ENCODE results near the gene SKI. TPM values are rescaled to one million over a fixed set of nuclear protein-coding genes. Genes with fewer than 3 reads are reported as not detected.

SKI gene
- total and polyA plus RNA-seq, 2 of the 4 experiments (the other 2 are of a cell fraction), result 2.3 to 20.1 TPM

DNA sequence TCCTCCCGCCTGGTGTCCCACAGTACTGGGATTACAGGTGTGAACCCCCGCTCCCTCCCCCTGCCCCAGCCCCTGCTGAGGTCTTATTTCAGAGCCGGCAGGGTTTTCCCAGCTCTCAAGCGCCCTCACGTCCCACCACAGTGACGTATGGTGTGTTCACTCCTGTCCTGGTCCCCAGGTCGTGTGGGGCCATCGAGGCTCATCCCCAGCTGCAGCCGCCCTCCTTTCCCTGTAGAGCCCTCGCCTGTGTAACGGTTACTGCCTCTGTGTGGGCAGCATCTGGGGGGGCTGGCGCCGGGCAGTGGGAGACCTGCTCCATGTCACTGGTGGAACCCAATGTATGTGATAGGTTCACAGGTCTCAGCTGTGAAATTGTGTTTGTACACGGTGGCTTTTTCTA lies 23.2 kb downstream of the SKI start:
- no peak overlapping the region for H2BK15ac ChIP-seq (ENCODE audit: low read depth, low read length)
- H3K9ac ChIP-seq (ENCODE audit: low read depth, low read length), result no peak overlapping the region
- in situ Hi-C loops (cut with MboI; ENCODE audit: low sequenced_read_pairs), result no loop called here
- peaks cover 15 to 67% of the 10 kb centered on the region in 2 experiments for H3K79me1 ChIP-seq (ENCODE audit: low read depth in 1 of 2, low read length in 2 of 2)
- intact Hi-C loops (cut with micrococcal nuclease), result no loop called here
- no peak overlapping the region for H3K23ac ChIP-seq (ENCODE audit: low read depth, low read length)
- no peaks in the 10 kb centered on the region for H3K27me3 ChIP-seq (ENCODE audit: control insufficient read depth, insufficient read depth, low read length)
- H3K9me1 ChIP-seq (ENCODE audit: insufficient read depth, low read length), result peaks cover 52% of the 10 kb centered on the region
- H2BK120ac ChIP-seq (ENCODE audit: low read depth, low read length), result no peak overlapping the region
- no peak overlapping the region for H2AK5ac ChIP-seq (ENCODE audit: low read depth, low read length)
- H4K20me1 ChIP-seq (ENCODE audit: insufficient read depth, low read length), result peaks cover 100% of the 10 kb centered on the region
- no peak overlapping the region for H4K91ac ChIP-seq (ENCODE audit: insufficient read depth, low read depth, low read length)
- H3K4me3 ChIP-seq (ENCODE audit: insufficient read depth, low read depth, low read length), result no peak overlapping the region
- no peak for TF ChIP-seq CEBPB (IDR thresholded peaks at IDR 0.05; ENCODE audit: low read depth, low read length)
- TF ChIP-seq RFX5 (IDR thresholded peaks at IDR 0.05; ENCODE audit: low read depth, low read length), result no peak
- WGBS, 2 experiments (ENCODE audit: extremely low coverage in 2 of 2, insufficient read length in 1 of 2), result 79% methylated on average over 5 of the region's 14 CpGs; no CpG with 5 or more reads in 1 of the 2 experiments
- H2AFZ ChIP-seq (replicated peaks; ENCODE audit: low read length, poor library complexity), result no peak overlapping the region
- H4K5ac ChIP-seq (ENCODE audit: low read depth, low read length), result no peak overlapping the region
- no peak overlapping the region for H2BK5ac ChIP-seq (ENCODE audit: low read depth, low read length, poor library complexity, severe bottlenecking)
- POLR2A ChIA-PET (ENCODE audit: unreplicated experiment), result no interaction called here
- BruUV-seq (replicated peaks), result no TSS peak
- peaks cover 14% of the 10 kb centered on the region; the same call in 1 of the 2 replicates for H3K36me3 ChIP-seq (ENCODE audit: control insufficient read depth, insufficient read depth, low read length)
- ATAC-seq (ENCODE audit: low read depth), result no peak
- H2AK9ac ChIP-seq (replicated peaks; ENCODE audit: low read depth, low read length, poor library complexity), result no peak overlapping the region
- CTCF ChIA-PET, result no interaction called here
- peaks cover 21% of the 10 kb centered on the region for H3K4me1 ChIP-seq (ENCODE audit: control insufficient read depth, insufficient read depth, low read length)
- H3K18ac ChIP-seq (ENCODE audit: low read depth, low read length), result no peak overlapping the region
- H2BK20ac ChIP-seq (ENCODE audit: low read depth, low read length), result no peak overlapping the region
- H3K27ac ChIP-seq (ENCODE audit: insufficient read depth, low read length), result no peak overlapping the region
- no peak overlapping the region for H3K4me2 ChIP-seq (ENCODE audit: low read depth, low read length)
- H3K56ac ChIP-seq (ENCODE audit: extremely low read depth, insufficient read depth, low read length), result no peak overlapping the region
- H4K8ac ChIP-seq (ENCODE audit: low read depth in 2 of 2, low read length in 2 of 2), result no peak overlapping the region
- no peak overlapping the region for H3K14ac ChIP-seq (replicated peaks; ENCODE audit: low read depth, low read length)
- no peak for DNase-seq
- dilution Hi-C loops (cut with HindIII; ENCODE audit: low sequenced_read_pairs, unreplicated experiment), result no loop called here
- H3K9me3 ChIP-seq (ENCODE audit: control insufficient read depth, insufficient read depth, low read length), result no peaks in the 10 kb centered on the region
- H3K4ac ChIP-seq (ENCODE audit: low read depth, low read length), result no peak overlapping the region
